Ovary (tissue), 10 donors: ENCODE data around the gene FAM219A. TPM values are rescaled to one million over a fixed set of nuclear protein-coding genes. Genes with fewer than 3 reads are reported as not detected.

Experiments used
- DNase-seq, 5 donors: peaks; one replicate each; pipeline ENCODE4 v3.0.0-alpha.2; 2019 to 2020
- H3K27ac ChIP-seq, 2 donors: fragments of 200-600 bp; one replicate each; pipeline versions ENCODE4 v1.5.1 to v1.8.0; 2019 to 2022
- H3K27me3 ChIP-seq: fragments of 200-600 bp; one replicate; pipeline ENCODE4 v1.8.0; 2022
- H3K36me3 ChIP-seq: fragments of 200-600 bp; sonication (generic); one replicate; pipeline ENCODE4 v1.5.1; 2019
- H3K4me1 ChIP-seq: one replicate; pipeline ENCODE4 v1.8.1; 2013; ENCODE audit warnings: mild to moderate bottlenecking, moderate library complexity; ENCODE audit not compliant: insufficient read depth
- H3K4me3 ChIP-seq: fragments of 200-600 bp; sonication (generic); one replicate; pipeline ENCODE4 v1.5.1; 2017
- H3K9me3 ChIP-seq, 2 donors: fragments of 200-600 bp in 1 of 2; sonication (generic) in 1 of 2; one replicate each; pipeline versions ENCODE4 v1.5.1 to v1.8.1; 2013 to 2019; ENCODE audit warnings: mild to moderate bottlenecking in 1 of 2, moderate library complexity in 1 of 2
- EP300 ChIP-seq: sonication (generic); formaldehyde crosslinking; IDR thresholded peaks from one replicate; pipeline ENCODE4 v1.6.1; 2017; ENCODE audit warnings: antibody characterized with exemption
- POLR2A ChIP-seq: fragments of 450-650 bp; IDR thresholded peaks from one replicate; pipeline ENCODE4 v1.6.1; 2017; ENCODE audit warnings: antibody characterized with exemption, mild to moderate bottlenecking, moderate library complexity
- WGBS, 3 donors: extraction: QIAGEN DNeasy Blood & Tissue Kit in 1 of 3; methylation state at CpG; one replicate each; pipeline versions ENCODE4 v1.1.5 to v1.1.7; 2013 to 2017; 5-methylcytosine and 5-hydroxymethylcytosine counted together
- intact Hi-C, 4 donors: fragments of 100-400 bp; cut with DNase I; formaldehyde crosslinking; loops; one replicate each; pipeline versions ENCODE4 v1.11.0 to v1.15.1; 2022 to 2023
- long read RNA-seq, 3 donors: library from polyadenylated mRNA in 2 of 3; unstranded in 2 of 3; transcript quantifications; one replicate each; pipeline ENCODE4 v2.0.0 and lab custom pipeline, GENCODE V29; 2021 to 2026
- polyA plus RNA-seq, 2 donors: library from polyadenylated mRNA; stranded (reverse); fragments of 200-250 nt in 1 of 2; fragments of 350-450 nt in 1 of 2; fragmentation: Illumina TruSeq in 1 of 2; extraction: RNeasy Lipid Tissue Mini Kit (QIAGEN cat#74804) in 1 of 2; gene quantifications; one replicate each; pipeline ENCODE4 v1.2.3, GENCODE V29; 2013 to 2014
- total RNA-seq, 7 donors: library from RNA; depleted of rRNA in 2 of 7; stranded (reverse); fragments of >200 nt in 2 of 7; fragmentation: NEBNext Ultra II Directional in 3 of 7; extraction: Animal tissue kit (Norgen Biotek cat#: 25700) in 3 of 7; gene quantifications; one replicate each; pipeline versions ENCODE4 v1.1.0 to v1.2.4, GENCODE V29; 2016 to 2023
- TF ChIP-seq, protein P1 (sequence below), 3 donors: fragments of 450-650 bp in 2 of 3; fragments of 200-600 bp in 1 of 3; IDR thresholded peaks; one replicate each; pipeline versions ENCODE4 v1.5.1 to v1.8.0; 2016 to 2022; ENCODE audit warnings: antibody characterized with exemption in 3 of 3, mild to moderate bottlenecking in 1 of 3
- donor health status: DM: no; HTN: no; CAD: no; lungs with moderate emphysema.
- donor health status: DM: no; HTN: no; CAD: no.
- donor health status: Bipolar disorder and iron deficiency.
- donor health status: DM: yes; HTN: yes; CAD: no.
- donor health status: DM: no; HTN: no; CAD: no.
- donor health status: DM: yes; HTN: yes; CAD: no.

FAM219A gene, protein sequence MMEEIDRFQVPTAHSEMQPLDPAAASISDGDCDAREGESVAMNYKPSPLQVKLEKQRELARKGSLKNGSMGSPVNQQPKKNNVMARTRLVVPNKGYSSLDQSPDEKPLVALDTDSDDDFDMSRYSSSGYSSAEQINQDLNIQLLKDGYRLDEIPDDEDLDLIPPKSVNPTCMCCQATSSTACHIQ
- 10 to 100 TPM in 5 of 7 donors, 1 to 10 TPM in 2; 5.2 to 24.7 (median 16.2) TPM for total RNA-seq
- 10 to 100 TPM; 12.1 to 12.7 TPM for polyA plus RNA-seq
- long read RNA-seq, donor 1, partial matches to known transcripts, result 1 of 21 reads
- long read RNA-seq, donor 1, other reads (novel, unspliced or antisense), result 20 of 21 reads
- long read RNA-seq, donor 2, partial matches to known transcripts, result 0 of 1 reads
- long read RNA-seq, donor 2, other reads (novel, unspliced or antisense), result 0 of 1 reads
- long read RNA-seq, donor 3, transcript FAM219A-209 (6 exons, 3,644 nt), result major isoform, 7 of 22 reads
- long read RNA-seq, donor 3, partial matches to known transcripts, result 2 of 22 reads
- long read RNA-seq, donor 3, other reads (novel, unspliced or antisense), result 8 of 22 reads

DNA sequence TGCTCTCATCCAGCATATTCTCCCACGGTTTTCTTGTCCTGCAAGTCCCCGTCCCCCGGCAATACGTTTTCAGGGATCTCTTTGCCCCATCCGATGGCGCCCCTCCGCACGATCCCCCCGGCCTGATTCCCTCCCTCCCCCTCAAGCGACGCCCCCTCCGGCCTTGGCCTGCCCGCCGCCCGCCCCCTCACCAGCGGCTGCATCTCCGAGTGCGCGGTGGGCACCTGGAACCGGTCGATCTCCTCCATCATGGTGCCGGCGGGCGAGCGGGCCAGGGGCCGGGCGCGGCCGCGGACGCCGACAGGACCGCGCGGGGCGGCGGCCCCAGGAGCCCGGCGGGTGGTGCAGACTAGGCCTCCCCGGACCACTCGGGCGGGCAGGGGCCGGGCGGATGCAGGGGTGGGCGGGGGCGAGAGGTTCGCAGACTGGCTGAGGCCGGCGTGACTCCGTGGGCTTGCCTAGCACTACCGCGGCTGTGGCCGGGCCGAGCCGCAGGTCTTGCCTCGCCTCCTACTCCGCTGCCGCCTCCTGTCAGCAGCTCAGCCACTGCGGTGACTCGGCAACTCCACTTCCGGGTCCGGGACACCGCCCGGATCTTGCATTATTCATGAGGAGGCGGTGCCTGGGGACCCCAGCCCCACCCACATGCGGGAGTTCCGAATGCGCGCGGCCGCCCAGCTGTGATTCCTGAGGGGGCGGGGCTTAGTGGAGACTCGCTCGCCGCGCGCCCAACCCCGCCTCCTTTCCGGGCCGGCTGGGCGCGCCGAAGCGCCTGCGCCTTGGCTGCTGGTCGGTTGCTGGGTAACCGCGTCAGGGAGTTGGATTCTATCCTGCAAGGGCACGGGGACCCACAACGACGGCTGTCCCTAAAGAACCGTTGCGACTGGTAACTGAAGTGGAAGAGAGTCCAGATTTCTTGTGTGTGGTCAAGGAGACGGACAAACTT lies at the start of gene FAM219A, which contains the start of gene DNAI1:
FAM219A (minus strand) TSS at position 558 of the 946 bp plus-strand sequence; CDS start at position 251, 307 bp downstream.
DNAI1 (plus strand) TSS at position 793 of the 946 bp plus-strand sequence. CDS start 201 bp downstream, outside the sequence.
- Histone ChIP-seq H3K27ac (peak within 1 kb of the TSS; percentile 16 to 48), H3K27me3 (no peaks in the 10 kb centered on the region), H3K9me3 (no peaks in the 10 kb centered on the region), H3K36me3 (no peaks in the 10 kb centered on the region), H3K4me1 (peaks cover 5% of the 10 kb centered on the region), H3K4me3 (peak within 1 kb of the TSS; percentile 80)
- WGBS, 3 donors, result 0% methylated on average over 55 to 94 of the region's 94 CpGs
- peak; percentile 98 to 99 (median 99) for DNase-seq
- intact Hi-C loops, result no loop called here
- TF ChIP-seq, protein P1, sequence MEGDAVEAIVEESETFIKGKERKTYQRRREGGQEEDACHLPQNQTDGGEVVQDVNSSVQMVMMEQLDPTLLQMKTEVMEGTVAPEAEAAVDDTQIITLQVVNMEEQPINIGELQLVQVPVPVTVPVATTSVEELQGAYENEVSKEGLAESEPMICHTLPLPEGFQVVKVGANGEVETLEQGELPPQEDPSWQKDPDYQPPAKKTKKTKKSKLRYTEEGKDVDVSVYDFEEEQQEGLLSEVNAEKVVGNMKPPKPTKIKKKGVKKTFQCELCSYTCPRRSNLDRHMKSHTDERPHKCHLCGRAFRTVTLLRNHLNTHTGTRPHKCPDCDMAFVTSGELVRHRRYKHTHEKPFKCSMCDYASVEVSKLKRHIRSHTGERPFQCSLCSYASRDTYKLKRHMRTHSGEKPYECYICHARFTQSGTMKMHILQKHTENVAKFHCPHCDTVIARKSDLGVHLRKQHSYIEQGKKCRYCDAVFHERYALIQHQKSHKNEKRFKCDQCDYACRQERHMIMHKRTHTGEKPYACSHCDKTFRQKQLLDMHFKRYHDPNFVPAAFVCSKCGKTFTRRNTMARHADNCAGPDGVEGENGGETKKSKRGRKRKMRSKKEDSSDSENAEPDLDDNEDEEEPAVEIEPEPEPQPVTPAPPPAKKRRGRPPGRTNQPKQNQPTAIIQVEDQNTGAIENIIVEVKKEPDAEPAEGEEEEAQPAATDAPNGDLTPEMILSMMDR (IDR thresholded peaks at IDR 0.05), result no peak
- TF ChIP-seq EP300, result no peak
- TF ChIP-seq POLR2A, result peak; percentile 76

DNA sequence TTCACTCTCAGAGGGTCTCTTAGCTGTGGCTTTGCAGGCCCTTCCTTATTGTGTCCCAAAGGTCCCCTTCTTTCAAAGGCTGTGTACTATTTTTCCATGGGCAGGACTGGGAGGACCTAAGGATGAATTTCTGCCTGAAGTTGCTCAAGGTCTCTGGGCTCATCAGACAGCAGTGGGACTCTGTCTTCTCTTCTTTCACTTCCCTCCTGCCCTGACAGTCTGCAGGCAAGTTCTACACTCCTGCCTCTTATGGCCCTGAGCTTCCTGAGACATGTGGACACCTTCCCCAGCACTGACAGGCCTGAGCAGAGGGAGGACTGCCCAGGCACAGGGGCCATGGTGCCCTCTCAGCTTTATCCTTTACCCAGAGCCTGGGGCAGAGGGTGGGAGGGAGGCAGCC lies 49.6 kb upstream of the FAM219A start:
- Histone ChIP-seq H3K4me1 (no peaks in the 10 kb centered on the region), H3K4me3 (no peak overlapping the region), H3K9me3 (no peaks in the 10 kb centered on the region), H3K36me3 (no peaks in the 10 kb centered on the region), H3K27me3 (no peaks in the 10 kb centered on the region), H3K27ac (no peak overlapping the region)
- no peak for DNase-seq
- no peak for TF ChIP-seq POLR2A
- intact Hi-C loops, result loop anchor here in 2 of 4 donors (10.0 kb wide), 2 partner anchors 103 to 883 kb away; no protein-coding TSS in a partner anchor

DNA sequence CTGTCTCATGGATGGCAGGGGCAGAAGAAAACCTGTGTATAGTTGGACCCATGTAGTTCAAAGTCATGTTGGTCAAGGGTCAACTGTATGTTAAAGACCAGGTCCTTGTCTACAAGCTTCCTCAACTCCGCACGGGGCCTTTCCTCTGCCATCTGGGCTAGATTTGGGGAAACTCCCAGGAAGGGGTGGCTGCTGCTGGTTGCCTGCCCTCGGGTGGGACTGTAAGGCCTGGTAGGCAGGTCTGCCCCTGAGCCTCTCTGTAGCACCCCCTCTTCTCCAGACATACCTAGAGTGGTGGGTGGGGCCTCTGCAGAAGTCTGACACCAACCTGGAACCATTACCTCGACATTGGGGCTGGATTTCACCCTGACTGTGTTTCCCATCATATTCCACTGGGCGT lies 49.2 kb upstream of the FAM219A start:
- no peaks in the 10 kb centered on the region for H3K27me3 ChIP-seq
- H3K4me1 ChIP-seq, result no peaks in the 10 kb centered on the region
- intact Hi-C loops, result loop anchor here in 2 of 4 donors (10.0 kb wide), 2 partner anchors 103 to 883 kb away; no protein-coding TSS in a partner anchor
- H3K36me3 ChIP-seq, result no peaks in the 10 kb centered on the region
- no peak overlapping the region for H3K4me3 ChIP-seq
- no peak overlapping the region for H3K27ac ChIP-seq
- WGBS, 3 donors, result 79 to 83% (median 82%) methylated on average over 5 of the region's 5 CpGs
- TF ChIP-seq, protein P1 (IDR thresholded peaks at IDR 0.05), result no peak
- DNase-seq, result no peak
- no peaks in the 10 kb centered on the region for H3K9me3 ChIP-seq

DNA sequence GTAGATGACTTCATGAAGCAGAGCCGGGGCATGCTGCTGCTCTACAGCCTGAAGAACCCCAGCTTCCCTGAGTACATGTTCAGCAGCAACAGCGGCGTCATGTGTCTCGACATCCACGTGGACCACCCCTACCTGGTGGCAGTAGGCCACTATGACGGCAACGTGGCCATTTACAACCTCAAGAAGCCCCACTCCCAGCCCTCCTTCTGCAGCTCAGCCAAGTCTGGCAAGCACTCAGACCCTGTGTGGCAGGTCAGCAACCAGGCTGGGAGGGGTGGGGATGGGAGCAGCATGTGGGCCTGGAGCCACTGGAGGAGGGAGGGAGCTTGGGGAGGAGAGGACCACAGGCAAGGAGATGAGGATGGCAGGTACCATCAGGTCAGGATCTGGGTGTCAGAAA lies 48.3 kb upstream of the FAM219A start:
- Histone ChIP-seq H3K27ac (no peak overlapping the region), H3K4me1 (peaks cover 5% of the 10 kb centered on the region), H3K4me3 (no peak overlapping the region), H3K9me3 (no peaks in the 10 kb centered on the region), H3K36me3 (no peaks in the 10 kb centered on the region), H3K27me3 (no peaks in the 10 kb centered on the region)
- intact Hi-C loops, result loop anchor here in 2 of 4 donors (10.0 kb wide), 2 partner anchors 102 to 882 kb away; no protein-coding TSS in a partner anchor
- TF ChIP-seq EP300 (no peak), POLR2A (no peak)
- TF ChIP-seq, protein P1 (IDR thresholded peaks at IDR 0.05), result no peak
- WGBS, 3 donors, result 84 to 92% (median 90%) methylated on average over 7 of the region's 7 CpGs
- no peak for DNase-seq
